LNCAP (cell line): ENCODE measurements around the gene GAB2.

Source experiments
- CTCF ChIP-seq: fragments of 450-650 bp; IDR thresholded peaks from 2 replicates; pipeline ENCODE4 v1.5.1; 2017; ENCODE audit warnings: mild to moderate bottlenecking

The GAB2 gene

GRCh38 chr11:78381865-78382264 lies 35.8 kb downstream of the GAB2 start:
- TF ChIP-seq CTCF = no peak

DNA sequence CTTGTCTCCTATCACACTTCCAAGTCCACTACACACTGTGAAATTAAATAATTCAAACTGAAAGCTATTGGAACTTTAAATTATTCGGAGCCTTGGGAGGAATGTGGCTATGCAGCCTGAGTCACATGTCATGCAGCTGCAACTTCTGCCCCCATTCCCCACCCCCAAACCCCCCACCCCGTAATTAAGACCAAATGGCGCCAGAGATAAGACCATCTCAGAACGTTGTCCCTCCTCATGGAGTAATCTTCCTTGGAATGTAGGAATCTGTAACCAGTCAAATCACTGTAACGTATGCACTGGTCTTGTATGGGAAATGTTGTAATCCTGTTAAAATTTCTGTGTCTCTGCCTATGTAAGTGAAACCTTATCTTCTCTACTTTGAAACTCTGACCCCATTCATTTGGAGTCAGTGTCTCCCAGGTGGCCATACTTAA lies 37.0 kb downstream of the GAB2 start:
- TF ChIP-seq CTCF = no peak

DNA sequence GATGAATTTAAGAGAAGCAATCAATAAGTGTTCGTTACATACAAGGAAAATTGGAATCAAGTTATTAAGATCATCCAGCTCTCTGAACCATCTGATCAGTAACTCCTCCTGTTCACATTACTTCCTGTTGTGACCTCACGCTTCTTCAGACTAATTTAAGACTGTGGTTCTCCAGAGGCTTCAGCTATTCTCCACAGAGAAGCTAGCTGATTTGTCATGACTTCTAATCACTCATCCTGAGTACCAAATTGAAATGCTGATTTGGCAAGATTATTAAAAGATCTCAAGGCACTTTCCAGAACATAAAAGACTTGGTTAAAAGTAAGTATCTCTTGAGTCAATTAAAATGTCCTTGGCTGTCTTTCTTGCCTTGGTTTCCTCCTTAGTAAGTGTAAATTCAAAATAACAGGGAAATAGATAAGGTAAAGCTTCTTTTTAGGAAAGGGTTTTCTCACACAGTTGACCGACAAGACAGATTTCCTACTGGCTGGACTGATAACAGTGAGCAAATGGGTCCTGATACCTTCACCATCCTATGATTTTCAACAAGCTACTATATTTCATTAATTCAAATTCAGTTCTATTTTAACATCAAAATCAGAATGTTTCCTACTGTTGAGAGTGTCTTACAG lies 38.5 kb downstream of the GAB2 start:
- TF ChIP-seq CTCF = no peak

DNA sequence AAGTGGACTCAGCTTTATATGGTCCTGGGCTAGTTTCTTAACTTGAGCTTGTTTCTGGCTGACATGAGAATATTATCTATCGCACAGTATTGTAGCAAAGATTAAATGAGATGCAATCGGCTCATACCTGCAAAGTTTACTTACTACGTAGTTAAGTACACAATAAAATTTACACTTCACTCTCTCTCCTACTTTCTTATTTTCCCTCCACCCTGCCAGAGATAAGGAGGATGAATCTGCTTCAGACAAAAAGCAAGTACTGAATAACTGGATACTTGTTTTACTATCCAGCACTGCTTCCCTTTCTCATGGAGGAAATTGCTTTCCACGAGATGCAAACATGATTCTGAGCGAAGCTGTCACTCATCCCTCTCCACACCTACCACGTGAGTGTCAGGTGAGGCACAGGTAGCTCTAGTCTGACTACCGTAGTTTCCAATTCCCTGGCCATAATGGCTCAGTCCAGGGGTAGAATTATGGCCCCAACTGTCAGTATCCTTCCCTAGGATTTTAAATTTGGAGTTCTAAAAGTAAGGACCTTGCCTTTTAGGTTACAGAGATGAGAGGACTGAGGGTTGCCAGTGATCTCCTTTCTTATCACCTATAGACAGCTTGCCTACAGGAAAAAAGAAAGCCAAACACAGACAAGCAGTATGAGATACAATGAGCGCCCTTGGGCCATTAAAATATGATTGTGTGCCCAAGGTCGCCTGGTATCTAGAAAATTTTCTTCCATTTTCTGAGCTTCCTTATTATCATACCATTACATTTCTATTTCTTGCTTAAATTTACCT lies 39.8 kb downstream of the GAB2 start:
- no peak for TF ChIP-seq CTCF

DNA sequence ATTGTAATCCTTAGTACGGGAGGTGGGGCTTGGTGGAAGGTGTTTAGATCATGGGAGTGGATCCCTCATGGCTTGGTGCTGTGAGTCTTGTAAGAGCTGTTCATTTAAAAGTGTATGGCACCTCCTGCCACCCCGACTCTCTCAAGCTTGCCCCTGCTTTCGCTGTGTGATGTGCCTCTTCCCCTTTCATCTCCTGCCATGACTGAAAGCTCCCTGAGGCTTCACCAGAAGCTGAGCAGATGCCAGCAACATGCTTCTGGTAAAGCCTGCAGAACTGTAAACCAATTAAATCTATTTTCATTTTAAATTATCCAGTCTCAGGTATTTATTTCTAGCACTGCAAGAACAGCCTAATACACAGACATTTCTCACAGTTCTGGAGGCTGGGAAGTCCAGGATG lies 40.8 kb downstream of the GAB2 start:
- no peak for TF ChIP-seq CTCF

- TF ChIP-seq CTCF = no peak
These were observed 42.7 kb downstream of the GAB2 start for GRCh38 chr11:78374917-78375316.

DNA sequence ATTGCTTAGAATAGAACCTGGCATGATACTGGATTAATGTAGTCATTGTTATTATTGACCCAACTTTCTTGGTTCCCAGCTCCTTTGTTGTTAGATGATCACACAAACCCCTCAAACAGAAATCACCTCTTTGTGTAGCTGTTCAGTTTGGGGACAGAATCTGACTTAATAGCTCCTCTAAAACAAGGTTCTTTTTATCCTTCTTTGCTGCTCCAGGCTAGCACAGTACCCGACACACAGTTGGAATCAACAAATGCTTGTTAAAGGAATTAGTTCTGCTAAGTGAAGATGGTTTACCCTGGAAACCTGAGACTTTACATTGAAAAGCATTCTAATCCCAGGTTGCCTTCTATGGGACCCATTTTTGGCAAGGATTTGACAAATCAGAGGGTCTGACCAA lies 43.9 kb downstream of the GAB2 start:
- no peak for TF ChIP-seq CTCF
